SK-N-SH treated with all-trans-retinoic acid at 6 μM for 48 hours (cell line): Measurements from ENCODE around the gene RHAG.

ENCODE experiments used
- ARNTL ChIP-seq: fragments of 450-650 bp; formaldehyde crosslinking; IDR thresholded peaks from 2 replicates; pipeline ENCODE4 v1.5.0; 2020; ENCODE audit warnings: low read depth, mild to moderate bottlenecking, moderate library complexity, borderline replicate concordance
- TOX ChIP-seq: fragments of 250-450 bp; sonication (Bioruptor Pico); IDR thresholded peaks from 2 replicates; pipeline ENCODE4 v1.8.0; 2021; ENCODE audit warnings: mild to moderate bottlenecking, moderate library complexity, borderline replicate concordance
- ZFP3 ChIP-seq: fragments of 250-450 bp; sonication (Bioruptor Pico); IDR thresholded peaks from 2 replicates; pipeline ENCODE4 v1.5.0; 2020; ENCODE audit warnings: mild to moderate bottlenecking, moderate library complexity
- ZFP30 ChIP-seq: fragments of 450-650 bp; formaldehyde crosslinking; IDR thresholded peaks from 2 replicates; pipeline ENCODE4 v1.5.0; 2022; ENCODE audit warnings: mild to moderate bottlenecking, moderate library complexity
- ZNF565 ChIP-seq: fragments of 450-650 bp; formaldehyde crosslinking; conservative IDR thresholded peaks from 2 replicates; pipeline ENCODE4 v1.5.0; 2020; ENCODE audit warnings: low read depth, mild to moderate bottlenecking, moderate library complexity
- TF ChIP-seq, protein P1 (sequence below): fragments of 250-450 bp; sonication (Bioruptor Pico); IDR thresholded peaks from 2 replicates; pipeline ENCODE4 v1.8.0; 2020; ENCODE audit warnings: mild to moderate bottlenecking, moderate library complexity, borderline replicate concordance

DNA sequence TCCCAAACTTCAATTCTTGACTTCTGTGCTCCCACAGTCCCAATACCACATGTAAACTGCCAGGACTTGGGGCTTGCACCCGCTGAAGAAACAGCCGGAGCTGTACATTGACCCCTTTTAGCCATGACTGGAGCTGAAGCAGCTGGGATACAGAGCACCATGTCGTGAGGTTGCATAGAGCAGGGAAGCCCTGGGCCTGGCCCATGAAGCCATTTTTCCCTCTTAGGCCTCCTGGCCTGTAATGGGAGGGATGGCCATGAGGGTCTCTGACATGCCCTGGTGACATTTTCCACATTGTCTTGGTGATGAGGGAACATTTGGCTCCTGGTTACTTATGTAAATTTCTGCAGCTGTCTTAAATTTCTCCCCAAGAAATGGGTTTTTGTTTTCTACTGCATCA, 9.8 kb downstream of the RHAG start:
- TF ChIP-seq ZNF565 (CRISPR knock-in tag) (no peak), ARNTL (no peak), ZFP30 (CRISPR knock-in tag) (no peak), TOX (CRISPR knock-in tag) (no peak), ZFP3 (CRISPR knock-in tag) (no peak)
- TF ChIP-seq, protein P1, sequence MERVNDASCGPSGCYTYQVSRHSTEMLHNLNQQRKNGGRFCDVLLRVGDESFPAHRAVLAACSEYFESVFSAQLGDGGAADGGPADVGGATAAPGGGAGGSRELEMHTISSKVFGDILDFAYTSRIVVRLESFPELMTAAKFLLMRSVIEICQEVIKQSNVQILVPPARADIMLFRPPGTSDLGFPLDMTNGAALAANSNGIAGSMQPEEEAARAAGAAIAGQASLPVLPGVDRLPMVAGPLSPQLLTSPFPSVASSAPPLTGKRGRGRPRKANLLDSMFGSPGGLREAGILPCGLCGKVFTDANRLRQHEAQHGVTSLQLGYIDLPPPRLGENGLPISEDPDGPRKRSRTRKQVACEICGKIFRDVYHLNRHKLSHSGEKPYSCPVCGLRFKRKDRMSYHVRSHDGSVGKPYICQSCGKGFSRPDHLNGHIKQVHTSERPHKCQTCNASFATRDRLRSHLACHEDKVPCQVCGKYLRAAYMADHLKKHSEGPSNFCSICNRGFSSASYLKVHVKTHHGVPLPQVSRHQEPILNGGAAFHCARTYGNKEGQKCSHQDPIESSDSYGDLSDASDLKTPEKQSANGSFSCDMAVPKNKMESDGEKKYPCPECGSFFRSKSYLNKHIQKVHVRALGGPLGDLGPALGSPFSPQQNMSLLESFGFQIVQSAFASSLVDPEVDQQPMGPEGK (CRISPR knock-in tag) = no peak
